ENCODE data around the gene APC.
A peak's percentile ranks its signal among the peaks of the same experiment; 100 is the strongest.

APC gene

GRCh38 chr5:112693301-112693700 lies 44.4 kb upstream of the APC start:
- TF ChIP-seq, protein P1, sequence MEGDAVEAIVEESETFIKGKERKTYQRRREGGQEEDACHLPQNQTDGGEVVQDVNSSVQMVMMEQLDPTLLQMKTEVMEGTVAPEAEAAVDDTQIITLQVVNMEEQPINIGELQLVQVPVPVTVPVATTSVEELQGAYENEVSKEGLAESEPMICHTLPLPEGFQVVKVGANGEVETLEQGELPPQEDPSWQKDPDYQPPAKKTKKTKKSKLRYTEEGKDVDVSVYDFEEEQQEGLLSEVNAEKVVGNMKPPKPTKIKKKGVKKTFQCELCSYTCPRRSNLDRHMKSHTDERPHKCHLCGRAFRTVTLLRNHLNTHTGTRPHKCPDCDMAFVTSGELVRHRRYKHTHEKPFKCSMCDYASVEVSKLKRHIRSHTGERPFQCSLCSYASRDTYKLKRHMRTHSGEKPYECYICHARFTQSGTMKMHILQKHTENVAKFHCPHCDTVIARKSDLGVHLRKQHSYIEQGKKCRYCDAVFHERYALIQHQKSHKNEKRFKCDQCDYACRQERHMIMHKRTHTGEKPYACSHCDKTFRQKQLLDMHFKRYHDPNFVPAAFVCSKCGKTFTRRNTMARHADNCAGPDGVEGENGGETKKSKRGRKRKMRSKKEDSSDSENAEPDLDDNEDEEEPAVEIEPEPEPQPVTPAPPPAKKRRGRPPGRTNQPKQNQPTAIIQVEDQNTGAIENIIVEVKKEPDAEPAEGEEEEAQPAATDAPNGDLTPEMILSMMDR (IDR thresholded peaks at IDR 0.05), result no peak
- no peak for DNase-seq (ENCODE audit: low spot score)
- no peak overlapping the region for H3K27ac ChIP-seq
- H3K4me3 ChIP-seq, result no peak overlapping the region

DNA sequence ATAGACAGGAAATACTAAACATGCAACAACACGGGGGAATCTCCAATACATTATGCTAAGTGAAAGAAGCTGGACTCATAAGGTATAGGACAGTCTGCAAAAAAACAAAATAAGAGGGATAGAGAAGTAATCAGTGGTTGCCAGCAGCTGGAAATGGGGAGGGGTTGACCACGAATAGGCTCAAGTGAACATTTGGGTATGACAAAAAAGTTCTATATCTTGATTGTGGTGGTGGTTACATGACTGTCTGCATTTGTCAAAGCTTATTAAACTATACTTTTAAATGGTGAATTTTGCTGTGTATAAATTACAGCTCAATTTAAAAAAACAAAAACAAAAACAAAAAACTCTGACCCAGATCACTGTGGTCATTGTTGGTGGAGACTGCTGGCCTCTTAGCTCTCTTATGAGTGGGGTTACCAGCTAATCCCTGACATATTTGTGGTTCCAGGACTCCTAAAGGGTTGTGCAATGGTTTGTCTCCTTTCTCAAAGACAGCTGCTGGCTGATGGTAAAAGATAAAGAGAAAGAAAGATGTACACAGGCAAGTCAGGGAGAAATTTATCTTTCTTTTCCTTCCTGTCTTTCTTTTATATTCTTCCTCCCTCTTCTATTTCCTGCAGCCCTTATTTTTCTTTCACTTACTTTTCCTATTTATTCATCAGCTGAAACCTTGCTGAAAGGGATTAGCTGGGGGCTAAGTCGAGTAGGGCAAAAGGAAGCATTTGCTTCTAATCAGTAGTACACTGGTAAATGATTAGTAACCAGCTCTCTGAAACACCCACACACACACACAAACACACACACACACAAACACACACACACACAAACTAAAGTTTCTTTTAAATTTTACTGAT lies 42.6 kb upstream of the APC start:
- Histone ChIP-seq H3K27ac (no peak overlapping the region), H3K4me3 (no peak overlapping the region)
- DNase-seq (ENCODE audit: low spot score), result no peak
- TF ChIP-seq, protein P1 (IDR thresholded peaks at IDR 0.05), result no peak

DNA sequence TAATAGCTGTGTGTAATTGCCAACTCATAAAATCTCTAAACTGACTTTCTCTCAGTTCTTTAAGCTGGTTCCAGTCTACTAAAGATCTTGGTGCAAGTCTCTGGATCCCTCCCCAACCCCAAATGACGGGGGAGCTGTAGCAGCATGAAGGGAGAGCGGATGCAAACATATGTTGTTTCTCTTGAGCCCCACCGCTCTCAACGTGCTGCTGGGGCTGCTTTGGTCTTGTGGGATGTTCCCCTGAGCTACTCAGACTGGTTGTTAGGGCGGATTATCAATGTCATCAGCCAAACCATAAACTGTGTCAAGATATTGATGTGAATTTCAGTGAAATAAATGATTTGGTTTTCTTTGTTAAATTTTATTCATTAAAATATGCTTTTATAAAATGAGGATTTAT lies 40.9 kb upstream of the APC start:
- H3K4me3 ChIP-seq, result no peak overlapping the region
- TF ChIP-seq, protein P1 (IDR thresholded peaks at IDR 0.05), result no peak
- no peak overlapping the region for H3K27ac ChIP-seq
- DNase-seq (ENCODE audit: low spot score), result no peak

DNA sequence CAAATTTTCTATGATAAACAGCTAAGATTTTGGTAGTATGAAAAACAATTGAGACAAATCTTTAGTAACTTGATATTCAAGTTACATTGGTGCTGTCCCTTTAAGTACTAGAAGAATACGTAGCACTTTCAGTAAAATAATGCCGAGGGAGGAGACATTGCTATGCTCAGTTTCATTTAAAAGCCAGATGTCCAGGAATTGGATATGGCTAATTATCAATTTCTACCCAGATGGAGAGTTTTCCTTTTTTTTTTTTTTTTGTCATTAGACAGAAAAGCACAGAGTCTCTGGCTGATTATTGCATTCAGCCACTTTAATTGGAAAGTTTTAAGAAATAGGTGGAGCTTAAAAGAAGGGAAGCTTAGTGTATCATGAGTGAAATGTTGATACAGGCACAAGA lies 40.4 kb upstream of the APC start:
- no peak overlapping the region for H3K4me3 ChIP-seq

GRCh38 chr5:112697833-112698232 lies 39.9 kb upstream of the APC start:
- no peak for DNase-seq (ENCODE audit: low spot score)
- no peak overlapping the region for H3K27ac ChIP-seq
- no peak overlapping the region for H3K4me3 ChIP-seq
- TF ChIP-seq, protein P1 (IDR thresholded peaks at IDR 0.05), result no peak

More for the DNA sequence above, 40.4 kb upstream of the APC start:
- TF ChIP-seq, protein P1 (IDR thresholded peaks at IDR 0.05), result no peak
- no peak for DNase-seq (ENCODE audit: low spot score)
- no peak overlapping the region for H3K27ac ChIP-seq

DNA sequence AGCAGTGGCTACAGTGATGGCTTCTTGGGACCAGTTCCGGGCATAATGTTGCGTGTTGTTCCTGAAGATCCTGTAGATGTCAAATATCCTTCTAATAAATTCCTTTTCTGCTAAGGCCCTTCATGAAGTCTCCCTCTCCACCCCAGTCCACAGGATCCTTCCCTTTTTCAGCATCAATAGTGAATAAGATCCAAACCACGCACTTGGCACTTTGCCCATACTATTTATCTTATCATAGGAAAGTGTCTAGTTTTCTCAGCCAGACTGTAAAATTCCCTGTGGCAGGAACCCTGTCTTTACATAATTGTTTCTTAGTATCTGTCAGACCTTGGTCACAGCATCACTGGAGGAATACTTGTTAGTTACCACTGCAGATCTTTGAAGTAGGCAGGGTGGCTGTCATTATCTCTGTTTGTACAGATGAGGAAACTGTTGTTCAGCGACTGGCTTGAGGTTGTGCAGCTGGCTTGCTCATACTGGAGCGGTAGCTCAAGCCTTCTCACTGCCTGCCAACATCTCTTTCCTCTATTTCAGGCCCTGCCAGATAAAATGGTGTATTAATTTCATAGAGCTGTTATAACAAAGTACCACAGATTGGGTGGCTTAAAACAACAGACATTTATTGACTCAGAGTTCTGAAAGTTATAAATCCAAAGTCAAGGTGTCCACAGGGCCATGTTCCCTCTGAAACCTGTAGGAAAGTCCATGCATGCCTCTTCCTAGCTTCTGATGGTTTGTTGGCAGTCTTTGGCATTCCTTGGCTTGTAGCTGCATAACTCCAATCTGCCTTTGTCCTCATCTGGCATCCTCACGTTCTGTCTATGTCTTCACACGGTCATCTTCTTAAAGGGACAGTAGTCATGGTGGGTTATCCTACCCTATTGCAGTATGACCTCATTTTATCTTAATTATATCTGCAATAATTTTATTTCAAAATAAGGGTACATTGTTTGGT lies 33.5 kb upstream of the APC start:
- no peak for DNase-seq (ENCODE audit: low spot score)
- TF ChIP-seq, protein P1 (IDR thresholded peaks at IDR 0.05), result no peak
- no peak overlapping the region for H3K4me3 ChIP-seq
- H3K27ac ChIP-seq, result peak overlapping the region; percentile 33 to 57
